HG03575 (cell line): ENCODE results near the gene AKAP13.

Source experiments
- ATAC-seq: cut with Tn5 transposase; IDR thresholded peaks from one replicate; pipeline ENCODE4 v1.9.1; 2021; ENCODE audit not compliant: unreplicated experiment, insufficient number of reproducible peaks, low FRiP score; ENCODE audit errors: extremely low read depth

Gene AKAP13

GRCh38 chr15:85488997-85489396 lies 108.6 kb downstream of the AKAP13 start:
- ATAC-seq, result no peak

DNA sequence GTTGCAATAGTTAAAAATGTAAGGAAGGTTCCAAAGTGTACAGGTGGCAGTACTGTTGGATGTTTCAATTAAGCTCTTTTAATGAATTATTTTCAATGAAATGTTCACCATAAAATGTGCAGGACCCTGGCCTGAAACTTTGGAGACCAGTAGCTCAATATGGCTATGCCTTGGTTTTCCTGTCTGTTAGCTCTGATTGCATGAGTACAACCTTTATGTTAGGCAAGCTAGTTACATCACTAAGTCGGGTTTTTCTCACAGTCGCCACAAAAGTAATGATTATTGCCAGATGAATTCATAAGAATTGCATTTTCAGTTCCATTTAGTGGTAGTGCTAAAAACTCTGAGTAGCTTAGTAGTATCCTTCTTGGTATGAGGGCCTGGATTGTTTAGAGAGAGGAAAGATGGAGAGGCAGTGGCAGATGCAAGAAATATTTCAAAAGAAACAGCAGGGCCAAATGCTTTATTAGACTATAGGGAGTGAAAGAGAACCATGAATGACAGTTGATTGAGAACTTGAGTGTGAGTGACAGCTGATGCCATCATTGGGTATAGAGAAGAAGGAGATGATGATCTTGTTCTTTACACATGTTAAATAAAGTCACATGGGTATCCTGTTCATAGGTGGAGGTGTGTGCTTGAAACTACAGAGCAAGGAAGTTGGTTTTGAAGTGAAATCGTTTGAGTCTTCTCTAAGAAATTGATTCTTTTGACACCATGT lies 109.5 kb downstream of the AKAP13 start:
- no peak for ATAC-seq

- no peak for ATAC-seq
These were observed 110.5 kb downstream of the AKAP13 start for GRCh38 chr15:85490856-85491255.

GRCh38 chr15:85491691-85492090 lies 111.3 kb downstream of the AKAP13 start:
- ATAC-seq, result no peak

GRCh38 chr15:85492406-85492805 lies 112.0 kb downstream of the AKAP13 start:
- no peak for ATAC-seq

DNA sequence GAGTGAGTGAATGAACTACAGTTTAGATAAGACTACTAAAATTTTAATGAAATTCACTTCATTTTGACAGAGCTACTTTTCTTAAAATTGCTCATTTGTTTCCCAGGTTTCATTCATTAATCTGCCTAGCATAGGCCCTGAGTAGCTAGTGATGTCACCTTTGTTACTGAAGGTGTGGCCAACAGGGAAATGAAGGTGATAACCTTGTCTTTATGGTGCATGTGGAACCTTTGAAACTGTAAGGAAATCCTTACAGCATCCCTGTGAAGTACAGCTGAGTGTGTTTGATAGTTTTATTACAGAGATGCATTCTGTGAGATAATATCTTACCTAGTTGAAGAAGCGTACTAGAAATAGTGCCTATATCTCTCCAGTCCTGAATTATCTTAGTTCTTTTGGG lies 112.9 kb downstream of the AKAP13 start:
- ATAC-seq, result no peak

DNA sequence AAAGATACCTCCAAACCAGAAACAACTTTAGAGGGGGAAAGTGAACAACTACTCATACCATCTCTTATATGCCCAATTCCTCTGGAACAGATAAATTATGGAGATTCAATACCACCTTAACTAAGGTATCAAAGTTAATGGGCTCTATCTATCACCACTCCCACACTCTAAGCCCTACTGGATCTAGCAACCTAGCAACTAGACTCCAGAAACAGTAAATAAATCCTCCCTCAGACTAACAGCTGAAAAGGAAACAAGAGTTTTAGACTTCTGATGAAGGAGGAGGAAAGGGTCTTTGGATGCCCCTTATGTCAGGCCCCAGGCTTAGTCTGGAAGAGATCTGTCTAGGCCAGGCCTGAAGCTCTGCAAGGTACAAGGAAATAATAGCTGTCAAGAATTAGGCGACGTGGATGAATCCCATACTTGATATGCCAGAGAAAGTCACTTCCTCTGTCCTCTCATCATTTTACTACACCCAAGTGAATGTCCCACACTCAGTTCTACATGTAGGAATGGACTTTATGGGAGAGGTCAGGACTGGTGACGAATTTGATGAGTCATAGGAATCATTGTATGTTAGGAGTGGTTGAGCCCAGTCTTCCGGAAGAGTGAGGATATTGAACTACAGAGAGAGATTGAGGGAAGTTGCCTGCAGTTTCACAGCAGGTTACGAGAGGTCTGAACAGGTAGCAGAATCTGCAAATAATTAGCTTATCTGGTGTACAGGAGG lies 113.8 kb downstream of the AKAP13 start:
- ATAC-seq, result no peak

DNA sequence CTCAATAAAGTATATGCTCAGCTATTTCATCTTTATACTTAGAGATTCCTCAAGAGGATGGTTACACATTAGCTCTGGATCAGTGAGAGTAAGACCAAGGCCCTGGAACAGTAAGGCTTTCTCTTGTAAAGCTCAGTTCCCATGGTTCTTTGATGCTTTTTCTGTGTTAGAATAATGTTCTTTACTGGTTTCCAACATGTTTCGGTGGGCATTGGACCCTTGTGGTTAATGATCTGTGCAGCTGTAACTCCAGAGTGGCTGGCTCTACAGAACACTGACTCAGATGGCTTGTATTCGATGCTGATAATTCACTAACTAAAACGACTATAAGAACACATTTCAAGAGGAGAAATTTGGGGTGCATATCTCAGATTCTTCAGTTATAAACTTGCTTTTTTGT lies 114.7 kb downstream of the AKAP13 start:
- no peak for ATAC-seq

GRCh38 chr15:85495544-85495943 lies 115.1 kb downstream of the AKAP13 start:
- ATAC-seq, result no peak

DNA sequence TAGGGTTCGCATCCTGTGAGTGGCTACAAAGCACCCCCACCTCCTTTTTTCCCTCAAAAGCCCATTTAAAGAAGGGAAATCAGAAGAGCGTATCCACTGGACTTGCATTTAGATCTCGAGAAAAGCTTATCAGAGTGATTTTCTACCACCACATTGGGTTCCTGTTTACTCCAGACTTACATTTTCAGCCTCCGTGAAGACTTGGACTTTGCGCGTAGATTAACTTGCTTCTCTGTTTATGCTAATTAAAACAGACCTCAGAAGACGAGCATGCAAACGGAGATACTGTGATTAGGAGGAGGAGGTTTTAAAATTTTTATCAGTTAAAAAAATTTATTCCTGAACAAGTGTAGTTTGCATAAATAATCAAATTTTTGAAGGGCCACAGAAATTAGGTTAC lies 115.7 kb downstream of the AKAP13 start:
- ATAC-seq, result no peak

DNA sequence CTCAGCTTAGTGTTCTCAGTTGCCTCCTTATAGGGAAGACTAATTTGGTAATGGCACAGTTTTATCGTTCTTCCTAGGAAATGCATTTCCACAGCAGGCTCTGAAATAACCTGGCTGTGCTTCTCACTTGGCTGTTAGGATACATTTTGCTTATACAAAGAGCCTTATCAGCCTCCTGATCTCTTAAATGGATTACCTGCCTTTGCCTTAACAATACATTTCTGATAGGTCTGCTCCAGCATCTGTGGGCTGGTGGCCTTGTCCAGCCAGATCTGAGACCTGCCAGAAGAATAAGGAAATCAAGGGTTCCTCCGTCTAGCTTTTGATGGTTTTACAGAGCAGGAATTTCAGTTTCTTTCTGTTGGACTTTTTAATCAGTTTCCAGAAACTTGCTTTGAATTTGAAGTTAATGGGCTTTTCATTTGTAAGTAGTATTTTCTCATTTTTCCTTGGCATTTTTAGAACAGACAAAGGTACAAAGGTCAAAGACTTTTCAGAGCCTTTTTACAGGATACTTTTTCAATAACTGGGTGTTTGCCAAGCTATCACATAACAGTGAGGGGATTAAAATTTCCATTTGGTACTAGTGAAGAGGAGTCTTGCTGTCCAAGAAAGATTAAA lies 116.3 kb downstream of the AKAP13 start:
- no peak for ATAC-seq

DNA sequence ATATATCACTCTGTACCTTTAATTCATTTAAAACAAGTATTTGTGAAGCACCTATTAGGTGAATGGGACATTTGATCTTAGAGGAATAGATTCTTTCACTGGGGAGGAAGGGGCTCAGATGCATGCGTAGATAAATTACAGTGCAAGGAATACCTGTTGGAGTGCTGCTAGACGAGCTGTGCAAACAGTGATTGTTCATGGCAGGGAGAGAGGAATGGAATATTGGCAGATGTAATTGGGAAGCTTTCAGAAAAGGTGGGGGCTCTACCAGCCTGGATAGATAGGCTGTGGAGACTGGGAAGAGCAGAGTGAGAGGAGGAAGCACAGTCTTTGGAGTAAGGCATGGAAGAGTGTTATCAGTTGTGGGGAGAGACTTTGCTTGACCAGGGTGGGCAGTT lies 116.8 kb downstream of the AKAP13 start:
- no peak for ATAC-seq

DNA sequence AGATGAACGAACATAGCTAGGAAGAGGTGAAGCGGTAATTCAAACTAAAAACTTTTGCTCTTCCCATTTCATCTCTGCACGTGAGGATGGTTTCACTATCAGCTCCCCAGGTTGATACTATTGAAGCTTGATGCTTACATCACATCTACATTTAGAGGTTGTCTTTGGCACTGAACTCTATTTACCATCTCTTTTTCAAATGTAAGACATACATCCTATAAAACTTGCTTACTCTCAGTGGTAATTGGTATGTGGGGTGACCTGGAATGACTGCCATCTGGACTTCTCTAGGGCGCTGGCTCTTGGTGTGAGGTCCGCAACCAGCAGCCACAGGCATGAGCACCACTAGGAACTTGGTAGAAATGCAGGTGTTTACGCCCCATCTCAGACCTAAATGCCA lies 118.1 kb downstream of the AKAP13 start:
- ATAC-seq, result no peak

DNA sequence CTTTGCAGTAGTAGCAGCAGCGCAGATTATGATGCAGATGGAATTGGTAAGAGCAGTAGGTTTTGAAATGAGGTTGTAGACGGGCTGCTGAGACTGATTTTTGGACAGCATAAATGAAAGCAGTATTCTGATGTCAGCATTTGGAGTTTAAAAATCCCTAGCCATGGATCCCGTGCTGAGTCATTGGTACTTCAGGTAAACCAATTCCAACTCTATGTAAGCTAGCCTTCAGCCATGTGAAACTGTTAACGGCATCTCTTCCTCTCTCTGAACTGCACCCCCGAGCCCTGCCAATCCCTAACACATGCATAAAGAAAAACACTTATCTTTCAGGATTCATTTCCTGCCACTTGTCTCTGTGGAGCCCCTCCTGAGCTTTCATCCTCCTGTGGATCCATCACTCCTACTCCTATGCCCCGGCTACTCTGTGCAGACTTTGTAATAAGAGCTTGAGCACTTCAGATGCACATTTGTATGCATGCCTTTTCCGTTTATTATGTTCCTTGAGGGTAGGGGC lies 119.0 kb downstream of the AKAP13 start:
- no peak for ATAC-seq

GRCh38 chr15:85500060-85500708 lies 119.8 kb downstream of the AKAP13 start:
- ATAC-seq, result no peak

DNA sequence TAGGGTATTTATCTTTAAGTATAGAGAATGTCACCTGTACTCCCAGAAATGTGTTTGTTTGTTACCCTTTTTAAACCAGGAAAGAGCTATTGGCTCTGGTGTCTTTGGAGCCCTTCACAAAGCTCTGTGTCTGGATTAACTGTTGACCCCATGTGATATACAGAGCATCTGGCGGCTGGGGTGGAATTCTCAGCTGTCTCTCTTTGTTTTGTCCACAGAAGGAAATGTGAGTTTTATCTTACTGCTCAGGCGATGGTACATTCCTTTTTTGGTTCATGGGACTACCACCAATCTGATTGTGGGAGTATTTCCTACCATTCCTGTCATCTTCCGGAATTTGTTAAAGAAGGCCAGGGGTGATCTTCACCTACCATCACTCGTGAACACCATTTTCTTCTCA lies 120.3 kb downstream of the AKAP13 start:
- no peak for ATAC-seq

GRCh38 chr15:85501574-85501973 lies 121.2 kb downstream of the AKAP13 start:
- no peak for ATAC-seq

DNA sequence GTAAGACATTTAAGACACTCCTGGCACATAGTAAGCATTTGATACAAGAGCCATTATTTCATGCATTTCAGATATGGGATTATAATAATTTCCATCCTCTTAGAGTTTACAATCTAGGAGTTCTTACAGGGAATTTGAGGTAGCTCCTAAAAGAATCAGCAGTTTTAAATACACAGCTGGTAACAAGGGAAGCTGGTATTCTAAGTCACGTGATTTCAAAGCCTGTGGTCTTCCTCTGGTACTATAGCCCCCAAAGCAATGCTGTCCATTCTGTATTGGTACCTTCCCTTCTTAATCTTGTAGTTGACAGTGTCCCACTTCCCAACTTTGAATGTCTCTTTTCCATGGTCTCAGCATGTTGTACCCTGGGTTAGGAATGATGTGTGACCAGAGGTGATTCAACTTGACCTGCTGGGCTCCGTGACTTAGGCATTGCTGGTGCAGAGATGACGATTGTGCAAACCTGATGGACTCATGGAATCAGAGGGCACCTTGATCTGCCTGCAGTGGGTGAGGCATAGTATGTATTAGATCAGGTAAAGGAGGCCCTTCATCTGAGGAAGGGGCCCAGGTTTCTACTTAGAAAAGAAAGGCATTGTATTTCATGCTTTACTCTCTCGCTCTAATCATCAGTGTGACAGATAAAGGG lies 122.9 kb downstream of the AKAP13 start:
- no peak for ATAC-seq
